HepG2 (cell line): ENCODE results near the gene ARHGEF39. TPM values are rescaled to one million over a fixed set of nuclear protein-coding genes. Genes with fewer than 3 reads are reported as not detected.

Source experiments
- CAMTA2 ChIP-seq: sonication (generic); formaldehyde crosslinking; IDR thresholded peaks from 2 replicates; pipeline ENCODE4 v1.4.0; 2020; ENCODE audit warnings: mild to moderate bottlenecking, missing genetic modification reagents, borderline replicate concordance
- CBFB ChIP-seq: sonication (generic); formaldehyde crosslinking; IDR thresholded peaks from 2 replicates; pipeline ENCODE4 v1.4.0; 2020; ENCODE audit warnings: missing genetic modification reagents
- CHD2 ChIP-seq: IDR thresholded peaks from 2 replicates; pipeline ENCODE4 v1.6.1; 2011; ENCODE audit warnings: low read depth, low read length, improper control_type of control experiment
- FIP1L1 ChIP-seq: fragments of 200-400 bp; formaldehyde crosslinking; IDR thresholded peaks from 2 replicates; pipeline ENCODE4 v1.6.1; 2018; ENCODE audit warnings: low read depth, mild to moderate bottlenecking, low read length, moderate library complexity, borderline replicate concordance; ENCODE audit not compliant: insufficient read depth
- FOXP1 ChIP-seq, 2 experiments: fragments of 450-650 bp in 1 of 2; IDR thresholded peaks; 2 replicates each; pipeline ENCODE4 v1.6.1; 2017 to 2018; ENCODE audit warnings: antibody characterized with exemption in 1 of 2
- HNRNPK ChIP-seq: fragments of 200-400 bp; formaldehyde crosslinking; IDR thresholded peaks from 2 replicates; pipeline ENCODE4 v1.6.1; 2018; ENCODE audit warnings: low read length, low read depth, moderate library complexity, mild to moderate bottlenecking; ENCODE audit not compliant: poor library complexity, severe bottlenecking
- IKZF5 ChIP-seq: IDR thresholded peaks from 2 replicates; pipeline ENCODE4 v1.6.1; 2018; ENCODE audit warnings: missing genetic modification reagents, mild to moderate bottlenecking, missing compliant biosample characterization
- KAT8 ChIP-seq: IDR thresholded peaks from 2 replicates; pipeline ENCODE4 v1.6.1; 2016; ENCODE audit warnings: missing genetic modification reagents, missing compliant biosample characterization
- NR3C1 ChIP-seq: sonication (generic); formaldehyde crosslinking; IDR thresholded peaks from 2 replicates; pipeline ENCODE4 v1.4.0; 2020; ENCODE audit warnings: missing genetic modification reagents
- PRPF4 ChIP-seq: fragments of 200-400 bp; formaldehyde crosslinking; IDR thresholded peaks from 2 replicates; pipeline ENCODE4 v1.6.1; 2016; ENCODE audit warnings: low read length, low read depth; ENCODE audit not compliant: poor library complexity, severe bottlenecking
- SMAD1 ChIP-seq: sonication (generic); formaldehyde crosslinking; IDR thresholded peaks from 2 replicates; pipeline ENCODE4 v1.4.0; 2020; ENCODE audit warnings: missing genetic modification reagents, low read depth, mild to moderate bottlenecking, borderline replicate concordance
- SRSF4 ChIP-seq: fragments of 200-400 bp; formaldehyde crosslinking; IDR thresholded peaks from one replicate; pipeline ENCODE4 v1.6.1; 2018; ENCODE audit warnings: mild to moderate bottlenecking, low read depth, low read length, moderate library complexity; ENCODE audit not compliant: poor library complexity, severe bottlenecking
- TBL1XR1 ChIP-seq: fragments of 150-350 bp; IDR thresholded peaks from 2 replicates; pipeline ENCODE4 v1.6.1; 2014; ENCODE audit warnings: borderline replicate concordance, low read length; ENCODE audit not compliant: partially characterized antibody
- ZFP62 ChIP-seq: sonication (generic); formaldehyde crosslinking; IDR thresholded peaks from 2 replicates; pipeline ENCODE4 v1.4.0; 2020; ENCODE audit warnings: missing genetic modification reagents
- ZHX2 ChIP-seq, 2 experiments: sonication (generic) in 1 of 2; formaldehyde crosslinking in 1 of 2; IDR thresholded peaks; 2 replicates each; pipeline versions ENCODE4 v1.6.1 to v1.9.0; 2014 to 2022; ENCODE audit warnings: antibody characterized with exemption in 1 of 2, borderline replicate concordance in 1 of 2, inconsistent platforms in 1 of 2, low read depth in 1 of 2, missing genetic modification reagents in 1 of 2
- ZNF136 ChIP-seq: sonication (generic); formaldehyde crosslinking; IDR thresholded peaks from 2 replicates; pipeline ENCODE4 v1.8.1; 2022; ENCODE audit warnings: low read depth, mild to moderate bottlenecking, moderate library complexity, missing genetic modification reagents
- ZNF264 ChIP-seq: sonication (generic); formaldehyde crosslinking; IDR thresholded peaks from 2 replicates; pipeline ENCODE4 v1.4.0; 2020; ENCODE audit warnings: missing genetic modification reagents
- ZNF33A ChIP-seq: sonication (generic); formaldehyde crosslinking; IDR thresholded peaks from 2 replicates; pipeline ENCODE4 v1.5.1; 2020; ENCODE audit warnings: missing genetic modification reagents, mild to moderate bottlenecking, moderate library complexity, borderline replicate concordance
- ZNF33B ChIP-seq: sonication (generic); formaldehyde crosslinking; IDR thresholded peaks from 2 replicates; pipeline ENCODE4 v1.5.1; 2020; ENCODE audit warnings: mild to moderate bottlenecking, missing genetic modification reagents
- ZNF781 ChIP-seq: sonication (generic); formaldehyde crosslinking; IDR thresholded peaks from 2 replicates; pipeline ENCODE4 v1.5.1; 2020; ENCODE audit warnings: borderline replicate concordance, mild to moderate bottlenecking, missing genetic modification reagents; ENCODE audit errors: not compliant biosample characterization
- ZNF790 ChIP-seq: sonication (generic); formaldehyde crosslinking; IDR thresholded peaks from 2 replicates; pipeline ENCODE4 v1.8.0; 2022; ENCODE audit warnings: missing genetic modification reagents, mild to moderate bottlenecking, borderline replicate concordance
- polyA plus RNA-seq, 8 experiments: library from polyadenylated mRNA; depleted of rRNA in 3 of 8; stranded (reverse) in 7 of 8; unstranded in 1 of 8; fragments of >200 nt; fragmentation: Illumina TruSeq in 4 of 8; extraction: Trizol in 4 of 8; gene quantifications; 2 replicates each; pipeline versions ENCODE4 v1.2.1 to v1.2.3, GENCODE V29; 2011 to 2016; ENCODE audit warnings: low read depth in 4 of 8, missing spikeins in 1 of 8, mixed read lengths in 1 of 8; ENCODE audit not compliant: insufficient read depth in 1 of 8
- total RNA-seq, 5 experiments: library from RNA; depleted of rRNA; stranded (reverse); fragments of >200 nt; fragmentation: Illumina TruSeq; extraction: Trizol; gene quantifications; 2 replicates each; pipeline ENCODE4 v1.2.3, GENCODE V29; 2016; ENCODE audit warnings: low read depth in 1 of 5

ARHGEF39 gene
- total and polyA plus RNA-seq, 2 of the 13 experiments (the other 11 are each of a cell fraction or from before 2014, with no cell fraction given) = 11.2 to 12.3 TPM

GRCh38 chr9:35658137-35658967, 6.6 kb downstream of the ARHGEF39 start, which contains the start of gene CCDC107 (continued):
- no peak for TF ChIP-seq IKZF5 (CRISPR knock-in tag)
- peak; percentile 46 for TF ChIP-seq SRSF4
- TF ChIP-seq ZNF136 (CRISPR knock-in tag) = no peak
- TF ChIP-seq SMAD1 (CRISPR knock-in tag) = no peak
- no peak; the same call in 1 of the 2 replicates for TF ChIP-seq ZNF790
- no peak for TF ChIP-seq ZFP62 (CRISPR knock-in tag)
- TF ChIP-seq KAT8 (CRISPR knock-in tag) = no peak; the same call in 1 of the 2 replicates
- no peak for TF ChIP-seq TBL1XR1
- TF ChIP-seq FOXP1 (IDR thresholded peaks at IDR 0.05) = no peak
- TF ChIP-seq FOXP1 (CRISPR knock-in tag; IDR thresholded peaks at IDR 0.05) = no peak
- TF ChIP-seq ZNF33B (CRISPR knock-in tag) = no peak
- no peak for TF ChIP-seq PRPF4
- TF ChIP-seq ZNF33A (CRISPR knock-in tag) = no peak
- no peak for TF ChIP-seq ZHX2 (IDR thresholded peaks at IDR 0.05; ENCODE audit: low read depth)
- no peak for TF ChIP-seq ZHX2 (CRISPR knock-in tag; IDR thresholded peaks at IDR 0.05; ENCODE audit: borderline replicate concordance)
- no peak for TF ChIP-seq NR3C1 (CRISPR knock-in tag)
- no peak for TF ChIP-seq CHD2
- TF ChIP-seq CAMTA2 (CRISPR knock-in tag) = no peak; the same call in 1 of the 2 replicates
- TF ChIP-seq ZNF781 = no peak
- TF ChIP-seq FIP1L1 = no peak
- TF ChIP-seq HNRNPK = no peak
- TF ChIP-seq CBFB = peak; percentile 47
- 0 out of 2 replicates have a peak, but pooled peaks have one; percentile 35 for TF ChIP-seq ZNF264 (CRISPR knock-in tag)
